PFSK-1 (cell line): ENCODE results near the gene ENDOV.

ENCODE experiments used
- FOXP2 ChIP-seq: optimal IDR thresholded peaks from 2 replicates; pipeline ENCODE3; 2011; ENCODE audit warnings: borderline replicate concordance, control low read depth, inconsistent platforms; ENCODE audit not compliant: insufficient read depth; ENCODE audit errors: extremely low read length, extremely low read depth
- POLR2AphosphoS5 ChIP-seq: IDR thresholded peaks from 2 replicates; pipeline ENCODE4 v1.6.1; 2012; ENCODE audit warnings: low read depth, mild to moderate bottlenecking, control low read depth, low read length, moderate library complexity
- SIN3A ChIP-seq: IDR thresholded peaks from 2 replicates; pipeline ENCODE4 v1.6.1; 2012; ENCODE audit warnings: mild to moderate bottlenecking, low read length, moderate library complexity, borderline replicate concordance; ENCODE audit not compliant: insufficient read depth
- TAF1 ChIP-seq: IDR thresholded peaks from 2 replicates; pipeline ENCODE4 v1.6.1; 2012; ENCODE audit warnings: low read length, control low read depth, borderline replicate concordance; ENCODE audit not compliant: insufficient read depth
- TF ChIP-seq, protein P1 (sequence below), 2 experiments: IDR thresholded peaks; 2 replicates each; pipeline versions ENCODE4 v1.6.1 to v1.8.0; 2011 to 2012; ENCODE audit warnings: low read depth in 2 of 2, low read length in 2 of 2, control low read depth in 1 of 2, inconsistent platforms in 1 of 2, mild to moderate bottlenecking in 1 of 2, moderate library complexity in 1 of 2; ENCODE audit not compliant: insufficient read depth in 1 of 2

The ENDOV gene

DNA sequence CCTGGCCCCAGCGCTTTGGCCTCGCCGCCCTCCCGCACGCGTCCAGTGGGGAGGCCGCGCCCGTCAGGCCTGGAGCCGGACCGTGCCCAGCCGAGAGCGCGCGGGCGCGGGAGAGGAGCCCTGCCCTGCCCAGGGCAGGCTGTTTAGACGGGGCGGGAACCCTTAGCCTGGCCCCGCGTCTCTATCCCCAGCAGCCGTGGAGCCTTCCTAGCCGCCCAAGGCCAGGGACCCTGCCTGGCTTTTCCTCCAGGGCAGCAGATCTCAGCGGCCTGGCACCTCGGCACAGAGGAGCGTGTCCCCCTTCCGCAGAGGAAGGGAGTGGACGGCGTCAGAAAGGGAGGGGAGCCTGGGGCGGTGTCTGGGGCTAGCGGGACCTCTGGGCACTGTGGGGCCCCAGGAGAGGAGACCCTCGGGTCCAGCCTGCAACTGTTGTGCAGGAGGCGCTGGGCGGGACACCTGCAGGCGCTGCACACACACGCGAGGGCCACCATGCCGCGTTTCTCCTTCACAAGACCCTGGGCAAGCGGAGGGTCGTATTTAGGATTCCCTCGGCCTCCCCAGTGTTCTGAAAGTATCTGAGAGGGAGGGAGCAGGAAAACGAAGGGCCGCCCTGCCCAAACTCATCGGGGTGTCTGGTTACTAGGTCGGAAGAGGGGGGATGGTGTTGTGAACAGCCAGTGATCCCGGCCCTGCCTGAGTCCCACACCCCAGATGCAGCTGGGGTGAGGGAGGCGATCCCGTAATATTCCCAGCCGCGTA is 63.7 kb downstream of the ENDOV start:
- no peak for TF ChIP-seq TAF1
- no peak for TF ChIP-seq POLR2AphosphoS5
- TF ChIP-seq, protein P1, sequence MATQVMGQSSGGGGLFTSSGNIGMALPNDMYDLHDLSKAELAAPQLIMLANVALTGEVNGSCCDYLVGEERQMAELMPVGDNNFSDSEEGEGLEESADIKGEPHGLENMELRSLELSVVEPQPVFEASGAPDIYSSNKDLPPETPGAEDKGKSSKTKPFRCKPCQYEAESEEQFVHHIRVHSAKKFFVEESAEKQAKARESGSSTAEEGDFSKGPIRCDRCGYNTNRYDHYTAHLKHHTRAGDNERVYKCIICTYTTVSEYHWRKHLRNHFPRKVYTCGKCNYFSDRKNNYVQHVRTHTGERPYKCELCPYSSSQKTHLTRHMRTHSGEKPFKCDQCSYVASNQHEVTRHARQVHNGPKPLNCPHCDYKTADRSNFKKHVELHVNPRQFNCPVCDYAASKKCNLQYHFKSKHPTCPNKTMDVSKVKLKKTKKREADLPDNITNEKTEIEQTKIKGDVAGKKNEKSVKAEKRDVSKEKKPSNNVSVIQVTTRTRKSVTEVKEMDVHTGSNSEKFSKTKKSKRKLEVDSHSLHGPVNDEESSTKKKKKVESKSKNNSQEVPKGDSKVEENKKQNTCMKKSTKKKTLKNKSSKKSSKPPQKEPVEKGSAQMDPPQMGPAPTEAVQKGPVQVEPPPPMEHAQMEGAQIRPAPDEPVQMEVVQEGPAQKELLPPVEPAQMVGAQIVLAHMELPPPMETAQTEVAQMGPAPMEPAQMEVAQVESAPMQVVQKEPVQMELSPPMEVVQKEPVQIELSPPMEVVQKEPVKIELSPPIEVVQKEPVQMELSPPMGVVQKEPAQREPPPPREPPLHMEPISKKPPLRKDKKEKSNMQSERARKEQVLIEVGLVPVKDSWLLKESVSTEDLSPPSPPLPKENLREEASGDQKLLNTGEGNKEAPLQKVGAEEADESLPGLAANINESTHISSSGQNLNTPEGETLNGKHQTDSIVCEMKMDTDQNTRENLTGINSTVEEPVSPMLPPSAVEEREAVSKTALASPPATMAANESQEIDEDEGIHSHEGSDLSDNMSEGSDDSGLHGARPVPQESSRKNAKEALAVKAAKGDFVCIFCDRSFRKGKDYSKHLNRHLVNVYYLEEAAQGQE (IDR thresholded peaks at IDR 0.05; ENCODE audit: insufficient read depth in 1 of 2, low read depth in 2 of 2, low read length in 2 of 2): no peak
- no peak for TF ChIP-seq FOXP2
- TF ChIP-seq SIN3A: no peak

GRCh38 chr17:80479246-80479566 is 64.2 kb downstream of the ENDOV start:
- TF ChIP-seq, protein P1 (IDR thresholded peaks at IDR 0.05; ENCODE audit: insufficient read depth in 1 of 2, low read depth in 2 of 2, low read length in 2 of 2): no peak
- TF ChIP-seq FOXP2 (no peak), POLR2AphosphoS5 (no peak), SIN3A (no peak), TAF1 (no peak)

DNA sequence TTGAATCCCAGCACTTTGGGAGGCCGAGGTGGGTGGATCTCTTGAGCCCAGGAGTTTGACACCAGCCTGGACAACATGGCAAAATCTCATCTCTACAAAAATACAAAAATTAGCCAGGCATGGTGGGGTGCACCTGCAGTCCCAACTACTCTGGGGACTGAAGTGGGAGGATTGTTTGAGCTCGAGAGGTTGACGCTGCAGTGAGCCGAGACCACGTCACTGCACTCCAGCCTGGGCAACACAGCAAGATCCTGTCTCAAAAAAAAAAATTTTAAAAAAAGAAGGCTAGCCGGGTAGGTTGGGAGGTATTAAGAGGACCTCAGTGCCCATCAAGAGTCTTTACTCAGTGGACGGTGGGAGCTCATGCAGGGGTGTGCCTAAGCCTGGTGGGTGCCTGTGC is 65.3 kb downstream of the ENDOV start:
- TF ChIP-seq FOXP2: no peak
- no peak for TF ChIP-seq SIN3A
- TF ChIP-seq TAF1: no peak
- TF ChIP-seq POLR2AphosphoS5: no peak
- TF ChIP-seq, protein P1 (IDR thresholded peaks at IDR 0.05; ENCODE audit: insufficient read depth in 1 of 2, low read depth in 2 of 2, low read length in 2 of 2): no peak

GRCh38 chr17:80481284-80482057 is 66.5 kb downstream of the ENDOV start:
- TF ChIP-seq SIN3A: no peak
- TF ChIP-seq, protein P1 (IDR thresholded peaks at IDR 0.05; ENCODE audit: insufficient read depth in 1 of 2, low read depth in 2 of 2, low read length in 2 of 2): no peak
